Choroid plexus epithelial cell (primary cell): ENCODE data around the gene DNAH3.
"Not testable (repeated sequence)": the region's sequence is repeated elsewhere in the genome, so short reads cannot be mapped to it uniquely, and the experiment has no call there.

Experiments used
- DNase-seq: peaks from one replicate; pipeline ENCODE4 v3.0.0-alpha.2; 2010; ENCODE audit warnings: low read depth
- H3K4me3 ChIP-seq: 2 replicates; pipeline ENCODE4 v1.5.1; 2011; ENCODE audit warnings: low read depth, mild to moderate bottlenecking, control low read depth, low read length, moderate library complexity
- TF ChIP-seq, protein P1 (sequence below): conservative IDR thresholded peaks from 2 replicates; pipeline ENCODE4 v1.5.1; 2011; ENCODE audit warnings: low read depth, mild to moderate bottlenecking, control low read depth, inconsistent platforms, low read length, moderate library complexity

The DNAH3 gene

DNA sequence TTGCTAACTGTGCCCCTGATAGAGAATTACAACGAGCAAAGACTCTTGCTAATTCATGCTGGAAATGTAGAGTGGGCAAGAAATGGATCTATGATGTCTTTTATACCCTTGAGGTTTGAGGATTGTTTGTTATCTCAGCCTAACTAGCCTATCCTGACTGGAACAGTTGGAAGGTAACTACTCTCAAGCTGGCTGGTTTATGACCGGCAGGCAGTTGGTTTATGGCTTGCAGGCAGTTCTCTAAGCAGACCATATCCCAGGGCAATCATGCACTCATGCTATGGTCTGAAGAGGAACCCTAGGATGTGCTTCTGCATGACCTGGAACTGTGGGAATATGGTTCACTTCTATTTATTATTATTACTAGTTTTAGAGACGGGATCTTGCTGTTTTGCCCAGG is 201.0 kb downstream of the DNAH3 start:
- TF ChIP-seq, protein P1, sequence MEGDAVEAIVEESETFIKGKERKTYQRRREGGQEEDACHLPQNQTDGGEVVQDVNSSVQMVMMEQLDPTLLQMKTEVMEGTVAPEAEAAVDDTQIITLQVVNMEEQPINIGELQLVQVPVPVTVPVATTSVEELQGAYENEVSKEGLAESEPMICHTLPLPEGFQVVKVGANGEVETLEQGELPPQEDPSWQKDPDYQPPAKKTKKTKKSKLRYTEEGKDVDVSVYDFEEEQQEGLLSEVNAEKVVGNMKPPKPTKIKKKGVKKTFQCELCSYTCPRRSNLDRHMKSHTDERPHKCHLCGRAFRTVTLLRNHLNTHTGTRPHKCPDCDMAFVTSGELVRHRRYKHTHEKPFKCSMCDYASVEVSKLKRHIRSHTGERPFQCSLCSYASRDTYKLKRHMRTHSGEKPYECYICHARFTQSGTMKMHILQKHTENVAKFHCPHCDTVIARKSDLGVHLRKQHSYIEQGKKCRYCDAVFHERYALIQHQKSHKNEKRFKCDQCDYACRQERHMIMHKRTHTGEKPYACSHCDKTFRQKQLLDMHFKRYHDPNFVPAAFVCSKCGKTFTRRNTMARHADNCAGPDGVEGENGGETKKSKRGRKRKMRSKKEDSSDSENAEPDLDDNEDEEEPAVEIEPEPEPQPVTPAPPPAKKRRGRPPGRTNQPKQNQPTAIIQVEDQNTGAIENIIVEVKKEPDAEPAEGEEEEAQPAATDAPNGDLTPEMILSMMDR = no peak
- no peak overlapping the region for H3K4me3 ChIP-seq
- DNase-seq = no peak

DNA sequence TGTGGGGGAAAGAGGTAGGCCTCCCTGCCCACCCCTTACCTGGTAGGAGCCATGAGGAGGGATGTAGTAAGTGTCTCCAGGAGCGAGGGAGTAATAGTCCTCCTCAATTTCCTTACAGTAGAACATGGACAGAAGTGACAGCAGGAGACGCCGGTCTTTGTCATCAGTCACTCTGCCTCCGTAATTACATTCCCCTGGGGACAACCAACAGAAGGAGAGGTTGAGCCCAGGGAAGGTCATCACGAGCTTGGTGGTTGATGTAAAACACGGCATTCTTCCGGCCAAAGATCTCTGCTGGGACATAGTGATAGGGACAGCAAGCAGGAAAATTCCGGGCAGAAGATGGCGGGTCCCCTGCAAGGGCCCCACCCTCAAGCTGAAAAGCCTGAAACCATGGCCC is 202.2 kb downstream of the DNAH3 start:
- TF ChIP-seq, protein P1 = no peak
- no peak for DNase-seq
- no peak overlapping the region for H3K4me3 ChIP-seq

DNA sequence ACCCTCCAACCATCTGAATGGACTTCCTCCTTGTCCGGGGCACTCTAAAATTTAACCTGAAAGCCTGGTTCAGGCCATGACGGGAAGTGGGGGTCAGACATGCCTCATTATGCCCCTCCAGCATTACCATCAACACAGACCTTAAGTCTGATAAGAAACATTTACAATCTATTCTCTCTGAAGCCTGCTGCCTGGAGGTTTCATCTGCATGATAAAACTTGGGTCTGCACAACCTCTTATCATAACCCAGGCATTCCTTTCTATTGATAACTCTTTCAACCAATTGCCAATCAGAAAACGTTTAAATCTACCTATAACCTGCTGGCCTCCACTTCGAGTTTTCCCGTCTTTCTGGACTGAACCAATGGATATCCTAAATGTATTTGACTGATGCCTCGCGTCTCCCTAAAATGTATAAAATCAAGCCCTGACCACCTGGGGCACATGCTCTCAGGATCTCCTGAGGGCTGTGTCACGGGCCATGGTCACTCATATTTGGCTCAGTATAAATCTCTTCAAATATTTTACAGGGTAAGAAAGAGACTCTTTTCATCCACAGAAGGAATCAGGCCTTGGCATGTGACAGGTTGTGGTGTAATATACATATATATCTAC is 204.5 kb downstream of the DNAH3 start:
- TF ChIP-seq, protein P1 = no peak
- H3K4me3 ChIP-seq = no peak overlapping the region
- DNase-seq = no peak

DNA sequence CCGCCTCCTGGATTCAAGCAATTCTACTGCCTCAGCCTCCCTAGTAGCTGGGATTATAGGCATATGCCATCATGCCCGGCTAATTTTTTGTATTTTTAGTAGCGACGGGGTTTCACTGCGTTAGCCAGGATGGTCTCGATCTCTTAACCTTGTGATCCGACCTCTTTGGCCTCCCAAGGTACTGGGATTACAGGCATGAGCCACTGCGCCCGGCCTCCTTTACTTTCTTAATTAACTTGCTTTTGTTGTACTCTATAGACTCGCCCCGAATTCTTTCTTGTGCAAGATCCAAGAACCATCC is 205.1 kb downstream of the DNAH3 start:
- H3K4me3 ChIP-seq = not testable (repeated sequence)

DNA sequence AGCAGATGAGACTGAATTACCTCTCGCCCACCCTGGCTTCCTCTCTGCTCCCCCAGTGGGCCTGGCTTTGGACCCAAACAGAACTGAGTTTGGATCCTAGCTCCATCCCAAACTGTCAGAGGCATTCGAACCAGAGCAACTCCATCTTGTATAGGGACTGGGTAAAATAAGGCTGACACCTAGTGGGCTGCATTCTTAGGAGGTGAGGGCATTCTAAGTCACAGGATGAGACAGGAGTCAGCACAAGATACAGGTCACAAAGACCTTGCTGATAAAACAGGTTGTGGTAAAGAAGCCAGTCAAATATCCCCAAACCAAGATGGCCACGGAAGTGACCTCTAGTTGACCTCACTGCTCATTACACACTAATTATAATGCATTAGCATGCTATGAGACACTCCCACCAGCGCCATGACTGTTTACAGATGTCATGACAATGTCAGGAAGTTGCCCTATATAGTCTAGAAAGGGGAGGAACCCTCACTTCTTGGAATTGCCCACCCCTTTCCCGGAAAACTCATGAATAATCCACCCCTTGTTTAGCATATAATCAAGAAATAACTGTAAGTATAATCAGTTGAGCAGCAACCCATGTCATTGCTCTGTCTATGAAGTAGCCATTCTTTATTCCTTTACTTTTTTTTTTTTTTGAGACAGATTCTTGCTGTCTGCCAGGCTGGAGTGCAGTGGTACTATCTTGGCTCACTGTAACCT is 205.6 kb downstream of the DNAH3 start:
- peak; percentile 35 for DNase-seq
- no peak overlapping the region for H3K4me3 ChIP-seq
- TF ChIP-seq, protein P1 = no peak

More for the DNA sequence above, 205.1 kb downstream of the DNAH3 start:
- not testable (repeated sequence) for DNase-seq

DNA sequence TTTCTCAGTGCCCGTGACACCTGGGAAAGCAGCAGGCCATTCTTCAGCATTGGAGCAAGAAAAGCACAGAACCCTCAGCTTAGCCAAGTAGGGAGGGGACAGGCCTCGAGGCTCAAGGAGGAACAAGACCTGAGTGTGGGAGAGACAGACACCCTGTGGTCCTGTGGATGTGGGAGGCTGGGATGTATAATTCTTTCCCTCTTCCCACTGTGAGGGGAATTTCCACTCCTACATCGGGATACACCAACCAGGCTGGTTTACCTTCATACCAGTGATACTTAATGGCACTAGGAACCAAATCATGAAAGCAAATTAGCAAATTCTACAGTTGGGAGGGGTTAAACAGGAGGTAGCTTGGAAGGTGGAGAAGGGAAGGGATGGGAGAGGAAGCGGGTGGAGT is 208.4 kb downstream of the DNAH3 start:
- no peak overlapping the region for H3K4me3 ChIP-seq
- TF ChIP-seq, protein P1 = no peak
- no peak for DNase-seq

DNA sequence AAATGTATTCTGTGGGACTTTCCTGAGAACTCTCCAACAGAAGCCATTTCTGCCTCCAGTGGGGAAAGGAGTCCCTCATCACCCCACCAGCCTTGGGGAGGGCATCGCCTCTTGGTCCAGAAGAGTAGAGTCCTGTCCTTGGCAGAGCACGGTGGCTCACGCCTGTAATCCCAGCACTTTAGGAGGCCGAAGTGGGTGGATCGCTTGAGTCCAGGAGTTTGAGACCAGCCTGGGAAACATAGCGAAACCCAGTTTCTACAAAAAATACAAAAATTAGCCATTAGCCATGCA is 209.1 kb downstream of the DNAH3 start:
- TF ChIP-seq, protein P1 = no peak
- DNase-seq = no peak

More for the DNA sequence above, 209.1 kb downstream of the DNAH3 start:
- H3K4me3 ChIP-seq = no peak overlapping the region
